ENCODE results near the gene SBK1. TPM values are rescaled to one million over a fixed set of nuclear protein-coding genes. Genes with fewer than 3 reads are reported as not detected.

SBK1 gene
- total RNA-seq, 1 donor from 2014 or later: 4.6 TPM

DNA sequence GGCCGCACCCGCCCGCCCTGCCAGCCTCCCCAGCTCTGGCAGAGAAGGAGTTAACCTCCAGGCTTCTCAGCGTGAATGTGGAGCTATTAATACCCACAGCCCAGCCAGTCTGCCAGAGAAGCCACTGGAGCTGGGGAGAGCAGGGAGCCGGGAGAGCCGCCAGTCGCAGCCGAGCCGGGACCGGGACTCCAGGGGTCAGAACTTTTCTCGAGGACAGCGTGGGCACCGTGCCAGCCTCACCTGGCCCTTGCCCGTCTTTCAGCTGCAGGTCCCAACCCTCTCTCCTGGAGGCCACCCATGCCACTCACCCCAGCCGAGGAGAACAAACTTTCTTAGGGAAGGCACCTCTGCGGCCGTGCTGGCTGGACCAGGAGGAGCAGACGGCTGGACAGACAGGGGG is 33.8 kb upstream of the SBK1 start:
- Mint-ChIP-seq H3K4me1 (peaks cover 41% of the 10 kb centered on the region), H3K36me3 (no peaks in the 10 kb centered on the region), H3K27me3 (ENCODE audit: insufficient read depth, low read depth) (peaks cover 13% of the 10 kb centered on the region), H3K9me3 (no peaks in the 10 kb centered on the region), H3K27ac (no peak overlapping the region), H3K4me3 (peak overlapping the region; percentile 15)
- no peaks in the 10 kb centered on the region for H3K36me3 ChIP-seq
- no peaks in the 10 kb centered on the region for H3F3A ChIP-seq (ENCODE audit: low read depth)
- H3K27ac ChIP-seq: no peak overlapping the region
- no peaks in the 10 kb centered on the region for H3K79me2 ChIP-seq (ENCODE audit: low read depth)
- no peaks in the 10 kb centered on the region for H3K27me3 ChIP-seq
- no peaks in the 10 kb centered on the region for H3K9me3 ChIP-seq (ENCODE audit: low read depth)
- peak overlapping the region; percentile 77 for H3K4me2 ChIP-seq
- H3K9ac ChIP-seq: no peak overlapping the region
- peak; percentile 51 for DNase-seq (ENCODE audit: low spot score)
- H3K4me3 ChIP-seq: peak overlapping the region; percentile 35
- peak overlapping the region; percentile 95 for H2AFZ ChIP-seq (replicated peaks)
- H3K4me1 ChIP-seq: peaks cover 27% of the 10 kb centered on the region
- no peaks in the 10 kb centered on the region for H4K20me1 ChIP-seq (ENCODE audit: low read depth)
- TF ChIP-seq EZH2phosphoT487 (IDR thresholded peaks at IDR 0.05) (no peak), EZH2 (IDR thresholded peaks at IDR 0.05) (no peak)
- TF ChIP-seq, protein P1, sequence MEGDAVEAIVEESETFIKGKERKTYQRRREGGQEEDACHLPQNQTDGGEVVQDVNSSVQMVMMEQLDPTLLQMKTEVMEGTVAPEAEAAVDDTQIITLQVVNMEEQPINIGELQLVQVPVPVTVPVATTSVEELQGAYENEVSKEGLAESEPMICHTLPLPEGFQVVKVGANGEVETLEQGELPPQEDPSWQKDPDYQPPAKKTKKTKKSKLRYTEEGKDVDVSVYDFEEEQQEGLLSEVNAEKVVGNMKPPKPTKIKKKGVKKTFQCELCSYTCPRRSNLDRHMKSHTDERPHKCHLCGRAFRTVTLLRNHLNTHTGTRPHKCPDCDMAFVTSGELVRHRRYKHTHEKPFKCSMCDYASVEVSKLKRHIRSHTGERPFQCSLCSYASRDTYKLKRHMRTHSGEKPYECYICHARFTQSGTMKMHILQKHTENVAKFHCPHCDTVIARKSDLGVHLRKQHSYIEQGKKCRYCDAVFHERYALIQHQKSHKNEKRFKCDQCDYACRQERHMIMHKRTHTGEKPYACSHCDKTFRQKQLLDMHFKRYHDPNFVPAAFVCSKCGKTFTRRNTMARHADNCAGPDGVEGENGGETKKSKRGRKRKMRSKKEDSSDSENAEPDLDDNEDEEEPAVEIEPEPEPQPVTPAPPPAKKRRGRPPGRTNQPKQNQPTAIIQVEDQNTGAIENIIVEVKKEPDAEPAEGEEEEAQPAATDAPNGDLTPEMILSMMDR (IDR thresholded peaks at IDR 0.05): no peak

DNA sequence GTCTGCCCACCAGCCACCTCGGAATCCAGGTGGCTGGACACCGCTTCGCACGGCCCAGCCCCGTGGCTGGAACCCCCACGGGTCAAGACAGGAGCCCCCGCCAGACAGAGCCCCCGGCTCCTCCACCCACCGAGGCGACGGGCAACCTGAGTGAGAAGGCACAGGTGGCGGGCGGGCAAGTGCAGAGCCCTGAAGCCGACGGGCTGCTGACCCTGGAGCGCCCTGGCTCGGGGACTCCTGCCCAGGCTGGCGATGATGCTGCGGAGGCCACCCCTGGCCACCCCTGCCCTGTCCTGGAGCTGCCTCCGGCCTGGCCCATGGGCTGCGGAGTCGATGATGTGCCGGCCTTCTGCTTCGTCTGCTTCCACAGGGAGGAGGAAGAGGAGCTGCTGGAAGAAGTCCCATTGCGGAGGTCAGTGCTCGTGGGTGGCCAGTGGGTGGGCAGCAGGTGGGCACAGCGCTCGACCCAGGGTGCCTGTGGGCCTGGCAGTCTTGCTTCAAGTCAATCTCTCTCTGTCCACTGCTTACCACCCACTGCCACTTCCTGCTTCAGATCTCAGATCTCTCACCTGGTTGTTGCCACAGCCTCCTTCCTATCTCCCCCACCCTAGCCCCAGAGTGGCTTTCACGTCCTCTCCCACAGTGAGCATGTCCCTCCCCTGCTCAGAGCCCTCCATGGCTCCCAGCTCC is 33.1 kb upstream of the SBK1 start:
- Mint-ChIP-seq H3K4me3 (peak overlapping the region; percentile 58), H3K9me3 (no peaks in the 10 kb centered on the region), H3K36me3 (no peaks in the 10 kb centered on the region), H3K27me3 (ENCODE audit: insufficient read depth, low read depth) (peaks cover 18% of the 10 kb centered on the region), H3K4me1 (peaks cover 41% of the 10 kb centered on the region), H3K27ac (no peak overlapping the region)
- DNase-seq (ENCODE audit: low spot score): no peak
- Histone ChIP-seq H3F3A (ENCODE audit: low read depth) (no peaks in the 10 kb centered on the region), H3K79me2 (ENCODE audit: low read depth) (no peaks in the 10 kb centered on the region), H3K9ac (no peak overlapping the region), H3K9me3 (ENCODE audit: low read depth) (no peaks in the 10 kb centered on the region), H2AFZ (replicated peaks) (peak overlapping the region; percentile 95), H3K4me1 (peaks cover 27% of the 10 kb centered on the region), H3K4me3 (peak overlapping the region; percentile 35), H4K20me1 (ENCODE audit: low read depth) (no peaks in the 10 kb centered on the region), H3K27ac (no peak overlapping the region), H3K4me2 (peak overlapping the region; percentile 77), H3K36me3 (no peaks in the 10 kb centered on the region), H3K27me3 (no peaks in the 10 kb centered on the region)
- no peak for TF ChIP-seq EZH2 (IDR thresholded peaks at IDR 0.05)
- TF ChIP-seq, protein P1 (IDR thresholded peaks at IDR 0.05): no peak
- no peak for TF ChIP-seq EZH2phosphoT487 (IDR thresholded peaks at IDR 0.05)

GRCh38 chr16:28259781-28260150 is 32.6 kb upstream of the SBK1 start:
- H3K36me3 Mint-ChIP-seq: no peaks in the 10 kb centered on the region
- no peaks in the 10 kb centered on the region for H3F3A ChIP-seq (ENCODE audit: low read depth)

More at GRCh38 chr16:28259781-28260150, 32.6 kb upstream of the SBK1 start:
- H3K27ac ChIP-seq: no peak overlapping the region
- Mint-ChIP-seq H3K4me3 (peak overlapping the region; percentile 58), H3K27me3 (ENCODE audit: insufficient read depth, low read depth) (peaks cover 18% of the 10 kb centered on the region), H3K4me1 (peaks cover 42% of the 10 kb centered on the region), H3K27ac (no peak overlapping the region), H3K9me3 (no peaks in the 10 kb centered on the region)
- no peak overlapping the region for H3K4me2 ChIP-seq
- no peaks in the 10 kb centered on the region for H4K20me1 ChIP-seq (ENCODE audit: low read depth)
- H3K9ac ChIP-seq: no peak overlapping the region
- H3K9me3 ChIP-seq (ENCODE audit: low read depth): no peaks in the 10 kb centered on the region
- H3K79me2 ChIP-seq (ENCODE audit: low read depth): no peaks in the 10 kb centered on the region
- DNase-seq (ENCODE audit: low spot score): no peak
- peaks cover 27% of the 10 kb centered on the region for H3K4me1 ChIP-seq
- TF ChIP-seq EZH2 (IDR thresholded peaks at IDR 0.05) (no peak), EZH2phosphoT487 (IDR thresholded peaks at IDR 0.05) (no peak)
- TF ChIP-seq, protein P1 (IDR thresholded peaks at IDR 0.05): no peak
- no peaks in the 10 kb centered on the region for H3K36me3 ChIP-seq
- H3K4me3 ChIP-seq: no peak overlapping the region
- H2AFZ ChIP-seq (replicated peaks): no peak overlapping the region
- no peaks in the 10 kb centered on the region for H3K27me3 ChIP-seq

Measured in neural progenitor cell (in vitro differentiated cells).